GM11168 (cell line): ENCODE data around the gene MYO1A.

Source experiments
- in situ Hi-C: fragments of 300-500 bp; cut with MboI; formaldehyde crosslinking; loops from one replicate; pipeline ENCODE4 v1.12.0; 2022; ENCODE audit warnings: low sequenced_read_pairs; ENCODE audit not compliant: unreplicated experiment

MYO1A gene

DNA sequence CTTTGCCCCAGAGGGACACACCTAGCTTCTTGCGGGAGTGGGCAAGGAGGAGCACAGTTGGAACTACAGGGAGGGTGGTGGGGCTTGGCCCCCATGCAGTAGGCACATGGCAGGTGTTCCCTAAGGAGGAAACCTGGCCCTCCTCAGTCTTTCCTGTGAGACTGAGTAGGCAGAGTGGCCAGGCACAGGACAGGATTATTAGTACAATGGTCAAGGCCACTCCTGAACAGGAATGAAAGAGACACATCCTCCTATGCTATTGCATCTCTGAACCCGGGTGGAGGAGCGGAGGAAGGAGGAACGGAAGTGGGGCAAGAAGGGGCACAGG is 846 bp downstream of the MYO1A start:
- in situ Hi-C loops, result no loop called here

DNA sequence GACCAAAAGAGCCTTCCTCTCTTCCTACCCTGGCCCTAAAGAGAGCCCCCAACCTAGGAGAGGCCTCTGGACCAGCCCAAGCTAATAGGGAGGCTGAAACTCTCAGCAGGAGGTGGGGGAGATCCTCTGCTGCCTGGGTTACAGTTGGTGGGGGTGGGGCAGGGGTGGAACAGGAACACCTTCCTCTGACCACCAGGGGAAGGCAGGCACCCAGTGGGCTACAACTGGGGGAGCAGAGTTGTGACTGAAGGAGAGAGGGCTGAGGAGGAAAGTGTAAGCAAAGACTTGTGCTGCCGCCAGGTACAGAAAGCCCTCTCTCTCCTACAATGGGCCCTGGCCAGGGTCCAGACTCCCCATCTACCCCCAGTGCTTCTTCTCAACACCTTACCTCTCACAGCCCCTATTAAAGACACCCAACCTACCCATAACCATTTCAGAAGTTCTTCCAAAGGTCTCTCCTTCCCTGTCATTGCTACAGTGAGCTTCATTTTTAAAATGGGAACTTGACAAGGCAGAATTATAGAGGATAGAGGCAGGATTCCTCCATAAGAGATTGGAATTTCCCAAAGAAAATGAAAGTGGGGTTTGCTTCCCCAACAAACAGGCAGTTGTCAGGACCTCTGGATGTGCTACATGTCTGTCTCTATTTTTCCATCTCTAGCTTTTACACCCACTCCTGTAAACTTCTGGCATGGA is 1.4 kb downstream of the MYO1A start:
- in situ Hi-C loops, result no loop called here

DNA sequence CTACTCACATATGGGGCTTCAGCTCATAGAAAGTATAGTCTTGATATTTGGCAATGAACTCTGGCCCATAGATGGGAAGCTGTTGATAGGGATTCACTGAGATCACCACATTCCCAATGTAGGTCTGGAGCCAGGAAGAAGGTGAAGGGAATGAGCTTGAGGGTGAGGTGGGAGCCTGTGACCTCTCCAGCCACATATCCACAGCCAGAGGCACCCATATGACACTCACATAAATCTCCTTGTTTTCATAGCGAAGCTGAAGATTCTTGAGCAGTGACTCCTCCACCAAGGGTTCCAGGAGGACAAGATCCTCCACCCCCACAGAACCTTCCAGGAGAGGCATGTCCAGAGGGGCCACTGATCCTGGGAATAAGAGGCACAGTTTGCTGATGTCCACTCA is 1.9 kb downstream of the MYO1A start:
- in situ Hi-C loops, result no loop called here

DNA sequence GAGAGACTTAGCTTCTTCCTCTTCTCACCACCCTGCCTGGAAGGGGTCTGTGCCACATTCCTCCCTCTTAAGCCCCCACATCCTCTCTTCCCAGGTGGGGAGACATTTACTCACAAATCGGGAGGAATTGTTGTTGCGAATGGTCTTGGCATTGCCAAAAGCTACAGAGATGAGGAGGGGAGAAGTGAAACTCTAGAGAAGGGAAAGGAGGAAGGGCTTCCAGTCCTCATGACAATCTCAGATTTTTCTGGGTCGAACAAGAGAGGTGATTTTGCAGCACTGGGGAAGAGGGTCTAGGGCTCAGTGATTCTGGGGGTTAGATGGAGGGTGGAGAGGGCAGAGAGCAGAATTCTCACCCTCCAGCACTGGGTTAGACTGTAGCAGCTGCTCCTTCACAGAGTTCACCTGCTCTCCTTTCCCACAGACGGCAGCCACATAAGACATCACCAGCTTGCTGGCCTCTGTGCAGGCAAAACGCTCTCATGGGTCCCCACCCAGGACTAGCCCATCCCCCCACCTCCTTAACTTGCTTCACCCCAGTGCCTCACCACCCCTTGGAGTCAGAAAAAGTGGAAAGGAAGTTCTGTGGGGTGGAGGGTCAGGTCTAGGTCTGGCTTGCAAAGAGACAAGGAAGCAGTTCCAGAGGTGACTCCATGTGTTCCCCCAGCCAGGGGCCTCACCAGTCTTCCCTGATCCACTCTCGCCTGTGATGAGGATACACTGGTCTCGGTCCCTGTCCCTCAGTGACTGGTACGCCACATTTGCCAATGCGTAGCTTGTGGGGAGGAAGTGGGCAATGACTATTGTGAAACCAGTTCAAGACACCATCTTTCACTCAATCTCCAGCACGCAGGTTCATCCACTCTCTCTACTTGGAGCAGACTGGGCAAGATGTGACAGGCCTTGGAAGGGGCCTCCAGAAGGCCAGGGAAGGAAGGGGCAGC is 2.7 kb downstream of the MYO1A start:
- in situ Hi-C loops, result no loop called here

DNA sequence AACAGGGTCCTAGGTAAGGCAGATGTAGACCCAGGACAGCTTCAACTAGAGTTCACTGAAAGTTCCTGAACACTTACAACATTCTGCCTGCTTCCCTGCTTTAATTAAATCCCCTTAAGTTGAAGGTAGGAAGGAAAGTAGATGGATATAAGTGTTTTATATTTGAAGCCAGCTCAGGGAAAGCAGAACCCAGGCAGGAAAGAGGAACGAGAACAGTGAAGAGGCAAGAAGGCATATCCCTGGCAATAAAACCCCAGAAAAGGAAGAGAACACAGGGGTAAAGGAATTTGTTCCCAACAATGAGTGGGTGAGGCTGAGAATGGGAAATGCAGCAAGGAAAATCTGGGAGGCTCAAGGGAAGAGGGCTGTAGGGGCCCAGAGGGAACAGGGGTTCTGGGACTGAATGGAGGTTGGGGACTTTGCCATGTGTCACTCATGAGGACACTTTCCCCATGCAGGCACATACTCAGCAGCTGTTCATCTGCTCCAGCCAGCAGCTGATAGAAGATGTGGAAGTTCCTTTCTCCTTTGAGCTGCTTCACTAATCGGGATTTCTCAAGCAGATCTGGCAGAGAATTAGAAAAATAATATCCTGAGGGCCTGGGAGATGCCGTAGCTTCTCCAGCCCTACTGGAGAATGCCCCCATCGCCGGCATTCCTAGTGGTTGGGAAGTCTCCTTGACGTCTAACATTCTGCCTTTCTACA is 3.7 kb downstream of the MYO1A start:
- in situ Hi-C loops, result no loop called here

DNA sequence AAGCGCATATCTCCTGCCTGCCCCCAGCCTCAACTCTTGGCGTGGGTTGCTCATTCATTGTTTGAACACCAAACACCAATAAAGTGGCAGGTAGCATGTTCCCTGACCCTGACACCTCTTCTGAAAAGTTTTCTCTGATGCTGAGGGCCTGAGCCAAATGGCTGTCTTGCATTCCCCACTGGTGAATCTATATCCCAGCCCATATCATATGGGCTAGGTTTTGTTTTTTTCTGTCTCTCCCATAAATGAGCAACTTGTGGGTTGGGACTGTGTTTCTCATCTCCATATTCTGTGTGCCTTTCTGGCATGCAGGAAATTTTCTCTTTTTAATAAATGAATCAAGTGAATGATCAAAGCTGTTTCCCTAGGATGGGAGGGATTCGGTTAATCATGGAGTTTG is 5.0 kb downstream of the MYO1A start:
- in situ Hi-C loops, result no loop called here

DNA sequence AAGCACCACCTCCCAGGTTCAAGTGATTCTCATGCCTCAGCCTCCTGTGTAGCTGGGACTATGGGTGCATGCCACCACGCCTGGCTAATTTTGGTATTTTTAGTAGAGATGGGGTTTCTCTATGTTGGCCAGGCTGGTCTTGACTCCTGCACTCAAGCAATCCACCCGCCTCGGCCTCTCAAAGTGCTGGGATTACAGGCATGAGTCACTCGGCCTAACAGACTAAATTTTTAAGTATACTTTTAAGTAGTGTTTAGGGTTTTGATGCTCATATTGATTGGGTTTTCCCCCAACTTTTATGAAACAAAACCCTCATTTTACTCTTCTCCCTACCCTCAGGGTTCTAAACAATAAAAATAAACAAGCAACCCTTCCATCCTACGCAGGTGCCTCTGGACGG is 5.5 kb downstream of the MYO1A start:
- in situ Hi-C loops, result no loop called here

DNA sequence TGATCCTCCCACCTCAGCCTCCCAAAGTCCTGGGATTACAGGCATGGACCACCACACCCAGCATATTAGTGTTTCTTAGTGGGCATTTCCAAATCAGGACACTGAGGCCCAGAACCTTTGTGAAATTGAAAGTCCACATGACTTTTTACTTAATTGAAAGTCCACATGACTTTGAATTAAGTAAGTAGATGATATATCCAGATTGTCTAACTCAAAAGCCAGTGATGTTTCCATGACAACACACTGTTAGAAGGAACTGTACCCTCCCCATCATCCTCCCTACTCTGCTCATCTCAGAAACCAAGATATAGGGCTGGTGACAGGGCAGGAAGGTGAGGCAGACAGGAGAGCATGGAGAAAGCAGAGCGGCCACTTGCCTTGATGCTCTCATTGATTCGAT is 7.2 kb downstream of the MYO1A start:
- in situ Hi-C loops, result no loop called here

DNA sequence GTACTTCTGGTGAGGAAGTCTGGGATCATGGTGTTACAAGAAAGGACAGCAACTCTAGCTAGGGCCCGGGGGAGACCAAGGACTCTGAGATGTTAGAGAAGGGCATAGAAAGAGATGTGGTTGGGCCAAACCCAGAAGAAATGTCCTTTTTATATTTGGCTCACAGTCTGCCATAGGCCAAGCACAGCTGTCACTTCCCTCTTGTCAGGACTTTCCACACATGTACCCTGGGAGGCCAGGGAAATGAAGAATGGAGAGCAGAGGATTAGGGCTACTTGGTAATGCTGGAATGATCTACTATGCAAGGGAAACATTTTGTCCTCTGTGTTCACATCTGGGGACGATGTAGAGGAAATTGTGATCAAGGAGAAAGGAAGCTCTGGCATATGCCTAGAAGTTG is 9.2 kb downstream of the MYO1A start:
- in situ Hi-C loops, result no loop called here

DNA sequence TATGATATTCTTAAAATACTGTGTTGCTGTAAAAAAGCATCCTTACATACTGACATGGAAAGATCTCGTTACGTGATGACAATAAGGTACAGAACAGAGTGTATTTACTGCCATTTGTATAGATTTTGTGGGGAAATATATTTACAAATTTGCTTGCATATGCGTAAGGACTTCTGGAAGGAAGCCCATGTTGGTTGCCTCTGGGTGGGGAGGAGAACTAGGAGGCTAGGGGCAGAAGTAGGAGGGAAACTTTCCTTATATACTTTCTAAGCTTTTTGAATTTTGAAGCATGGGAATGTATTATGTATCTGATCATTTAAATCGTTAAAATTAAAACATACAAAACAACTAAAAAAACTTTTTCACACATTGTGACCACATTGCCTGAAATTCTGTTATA is 9.7 kb downstream of the MYO1A start:
- in situ Hi-C loops, result no loop called here

DNA sequence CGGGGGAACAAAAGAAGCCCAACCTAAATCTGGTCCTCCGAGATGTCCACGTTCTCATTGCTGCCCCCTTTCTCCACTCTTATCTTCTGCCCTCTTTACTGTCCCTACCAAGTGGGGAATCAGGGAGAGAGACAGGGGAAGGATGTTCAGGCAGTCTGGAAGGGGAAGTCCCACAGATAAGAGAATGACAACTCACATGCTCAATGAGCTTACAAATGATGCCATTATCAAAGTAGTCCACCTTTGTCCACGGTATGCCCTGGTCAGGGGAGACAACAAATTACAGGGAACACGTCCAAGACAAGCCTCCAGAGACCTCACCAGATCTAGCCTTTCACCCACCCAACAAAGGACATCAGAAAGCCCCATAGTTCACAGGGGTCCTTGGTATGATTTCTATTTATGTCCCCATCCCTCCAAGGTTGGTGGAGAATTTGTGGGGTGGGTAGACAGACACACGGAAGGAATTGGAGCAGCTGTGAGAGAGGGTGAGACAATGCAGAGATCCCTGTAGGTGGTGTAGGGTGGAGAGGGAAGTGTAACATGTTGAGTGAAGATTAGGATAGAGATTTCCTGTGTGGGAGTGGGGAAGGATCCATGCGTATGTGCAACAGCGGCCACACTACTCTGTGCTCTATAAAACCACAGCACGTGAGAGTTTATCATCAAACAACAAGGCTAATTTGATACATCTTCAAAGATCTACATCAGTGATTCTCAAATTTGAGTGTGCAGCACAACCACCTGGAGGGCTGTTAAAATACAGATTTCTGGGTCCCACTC is 10.7 kb downstream of the MYO1A start:
- in situ Hi-C loops, result no loop called here

DNA sequence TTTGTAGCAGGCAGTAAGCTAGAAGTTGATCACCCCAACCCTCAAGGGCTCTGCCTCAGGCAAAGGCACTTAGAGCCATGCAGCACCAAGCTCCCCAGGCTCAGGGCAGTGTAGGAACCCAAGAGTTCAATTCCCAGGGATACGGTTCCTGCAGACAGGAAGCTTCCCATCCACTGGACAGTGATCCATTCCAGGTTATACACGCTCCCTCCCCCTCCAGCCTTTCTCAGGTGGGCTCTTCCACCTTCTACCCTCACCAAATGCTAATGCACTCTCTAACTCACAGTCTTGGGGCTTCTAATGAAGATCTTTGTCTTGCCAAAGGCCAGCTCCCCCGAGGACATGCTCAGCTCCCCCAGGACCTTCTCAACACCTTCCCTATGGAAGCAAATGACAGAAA is 12.7 kb downstream of the MYO1A start:
- in situ Hi-C loops, result no loop called here

DNA sequence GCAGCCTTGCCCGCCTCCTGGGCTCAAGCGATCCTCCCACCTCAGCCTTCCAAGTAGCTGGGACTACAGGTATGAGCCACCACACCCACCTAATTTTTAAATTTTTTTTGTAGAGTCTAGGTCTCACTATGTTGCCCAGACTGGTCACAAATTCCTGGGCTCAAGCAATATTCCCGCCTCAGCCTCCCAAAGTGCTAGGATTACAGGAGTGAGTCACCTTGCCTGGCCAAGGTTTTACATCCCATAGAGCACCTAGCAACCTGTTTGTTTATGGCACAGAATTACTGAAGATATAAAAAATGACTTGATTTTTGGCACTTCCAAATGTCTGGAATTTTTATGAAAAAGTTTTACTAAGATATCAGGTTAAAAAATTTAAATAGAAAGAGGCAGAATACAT is 16.5 kb downstream of the MYO1A start:
- in situ Hi-C loops, result no loop called here

DNA sequence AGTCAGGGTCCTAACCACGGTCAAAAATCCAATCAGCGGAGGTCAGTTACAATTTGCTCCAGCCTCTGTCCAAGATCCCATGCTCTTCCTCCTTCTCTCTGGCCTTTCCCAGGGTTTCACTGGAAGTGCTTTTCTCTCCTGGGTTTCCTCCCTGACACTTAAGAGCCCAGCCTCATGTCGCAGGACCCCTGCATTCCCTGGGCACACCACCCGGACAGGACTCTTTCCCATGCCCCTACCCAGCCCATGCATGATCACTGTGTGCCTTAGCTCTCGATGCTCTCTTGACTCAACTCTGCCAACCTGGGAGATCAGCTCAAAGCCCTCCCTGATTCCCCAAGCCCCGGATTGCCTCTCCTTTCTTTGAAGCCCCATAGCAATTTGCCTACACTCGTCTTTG is 18.1 kb downstream of the MYO1A start:
- in situ Hi-C loops, result no loop called here

DNA sequence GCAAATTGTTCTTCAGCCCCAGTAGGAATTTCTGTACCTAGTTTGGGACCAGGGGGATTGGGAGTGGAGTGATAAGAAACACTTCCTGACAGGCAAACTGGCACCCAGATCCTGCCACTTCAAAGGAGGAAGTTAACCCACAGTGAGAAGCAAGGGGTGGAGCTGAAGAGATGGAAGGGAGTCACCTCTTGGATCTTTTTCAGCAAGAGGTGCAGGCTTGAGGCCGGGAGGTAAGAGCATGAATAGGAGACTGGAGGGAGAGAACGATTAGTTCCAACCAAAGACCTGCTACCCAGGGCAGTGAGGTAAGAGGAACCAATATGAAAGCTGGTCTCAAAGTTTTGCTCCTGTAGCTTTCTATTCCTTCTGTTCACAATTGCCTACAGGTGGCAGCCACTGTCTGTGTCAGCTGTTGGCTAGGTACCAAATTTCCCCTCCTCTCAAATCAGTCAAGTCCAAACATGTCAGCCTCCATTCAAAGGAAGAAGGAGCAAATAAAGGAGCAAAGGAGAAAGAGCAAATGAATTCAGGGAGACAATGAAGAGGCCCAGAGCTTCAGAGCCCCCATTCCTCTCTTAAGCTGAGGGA is 18.7 kb downstream of the MYO1A start:
- in situ Hi-C loops, result no loop called here

DNA sequence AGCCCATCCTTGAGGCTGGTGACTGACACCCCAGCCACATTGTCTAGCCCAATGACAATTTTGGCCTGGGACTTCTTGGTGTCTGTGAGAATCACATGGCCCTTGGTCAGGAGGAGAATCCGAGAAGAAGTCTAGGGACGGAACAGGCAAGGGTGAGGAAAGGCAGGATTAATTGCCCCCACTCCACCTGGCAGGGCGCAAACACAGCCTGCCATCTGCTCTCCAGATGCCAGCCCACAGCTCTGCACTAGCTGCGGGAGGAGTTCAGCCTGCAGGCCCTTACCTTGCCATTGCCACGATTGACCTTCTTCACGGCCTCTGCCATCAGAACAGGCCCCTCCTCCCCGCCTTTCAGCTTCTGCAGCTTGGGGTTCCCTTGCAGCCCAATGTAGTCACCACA is 20.5 kb downstream of the MYO1A start:
- in situ Hi-C loops, result no loop called here

DNA sequence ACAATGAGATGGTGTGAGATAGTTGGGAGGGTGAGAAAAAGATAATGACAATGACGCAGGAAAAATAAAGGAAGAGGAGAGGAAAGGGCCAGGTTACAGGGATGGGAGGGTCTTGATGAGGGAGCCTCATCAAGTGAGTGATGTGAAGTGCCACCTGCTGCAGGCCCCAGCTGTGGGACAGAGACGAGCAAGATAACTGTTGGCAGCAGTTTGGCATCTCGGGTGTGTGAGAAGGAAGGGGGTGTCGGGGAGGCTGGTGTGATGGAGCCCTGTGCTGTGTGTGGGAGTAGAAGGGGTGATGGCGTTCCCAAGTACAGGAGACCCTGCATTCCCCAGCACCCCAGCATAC is 22.1 kb downstream of the MYO1A start:
- in situ Hi-C loops, result no loop called here

DNA sequence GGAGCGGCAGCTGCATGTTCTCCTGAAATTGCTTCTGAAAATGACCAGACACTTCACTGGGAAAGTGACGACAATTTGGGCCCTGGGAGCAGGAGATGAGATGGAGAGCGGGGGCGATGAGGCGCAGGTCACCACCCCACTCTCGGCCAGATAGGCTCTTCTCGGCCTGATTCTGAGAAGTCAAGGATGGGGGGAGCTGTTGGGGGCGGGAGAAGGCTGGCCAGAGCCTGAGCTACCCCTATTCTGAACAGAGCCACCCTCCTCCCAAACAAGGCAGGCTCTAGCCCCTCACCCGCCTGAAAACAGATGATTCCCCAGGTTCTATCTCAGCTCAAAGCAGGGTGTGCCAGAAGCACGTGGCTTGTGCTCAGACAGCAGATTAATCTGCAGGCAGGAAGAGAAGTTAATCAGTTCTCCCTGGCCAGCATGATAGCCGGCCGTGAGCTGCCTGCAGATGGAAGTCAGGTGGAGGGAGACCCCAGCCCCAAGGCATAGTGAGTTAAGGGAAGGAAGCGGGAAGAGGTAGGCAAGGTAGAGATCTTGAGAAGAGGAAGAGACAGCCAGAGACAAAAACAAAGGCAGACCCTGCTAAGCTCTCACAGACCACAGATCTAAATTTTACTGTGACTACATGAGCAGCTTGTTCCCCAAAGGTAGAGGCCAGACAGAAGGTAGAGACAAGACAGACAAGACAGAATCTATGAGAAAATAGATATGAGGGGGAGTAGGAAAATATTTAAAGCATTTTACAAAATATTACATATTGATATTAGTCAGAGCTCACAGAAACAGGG is 22.7 kb downstream of the MYO1A start:
- in situ Hi-C loops, result no loop called here

DNA sequence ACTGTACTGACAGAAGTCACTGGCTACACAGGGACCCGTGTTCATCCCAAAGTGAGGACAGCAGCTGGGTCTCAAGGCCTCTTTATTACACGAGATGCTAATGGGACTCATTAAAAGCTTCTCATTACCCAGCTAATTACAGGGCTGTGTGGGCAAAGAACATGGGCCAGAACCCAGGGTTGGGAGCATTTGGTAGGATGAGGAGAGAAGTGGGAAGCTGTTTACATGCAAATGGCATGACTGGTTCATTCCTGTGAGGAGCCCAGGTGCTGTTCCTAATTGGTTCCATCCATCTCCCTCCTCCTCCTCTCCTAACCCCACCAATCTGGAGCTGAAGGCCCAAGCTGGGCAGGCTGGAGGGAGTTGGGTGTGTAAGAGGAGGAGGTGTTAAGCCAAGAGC is 24.7 kb downstream of the MYO1A start:
- in situ Hi-C loops, result no loop called here
